Neutrophil (primary cell): Measurements from ENCODE around the gene TMEM161B.
A peak's percentile ranks its signal among the peaks of the same experiment; 100 is the strongest.

Experiments
- H3K27ac ChIP-seq: fragments of 200-600 bp; sonication (generic); 2 replicates; pipeline ENCODE4 v1.5.1; 2016; ENCODE audit warnings: mild to moderate bottlenecking, moderate library complexity
- H3K27me3 ChIP-seq: fragments of 200-600 bp; sonication (generic); 2 replicates; pipeline ENCODE4 v1.6.0; 2016; ENCODE audit warnings: mild to moderate bottlenecking
- H3K36me3 ChIP-seq: fragments of 200-600 bp; sonication (generic); 2 replicates; pipeline ENCODE4 v1.5.1; 2017
- H3K4me1 ChIP-seq, 2 experiments: fragments of 200-600 bp in 1 of 2; sonication (generic) in 1 of 2; 1 replicate in 1 of 2; 2 replicates in 1 of 2; pipeline versions ENCODE4 v1.5.1 to v1.6.1; 2013 to 2016; ENCODE audit warnings: low read depth in 1 of 2, low read length in 1 of 2, mild to moderate bottlenecking in 1 of 2, moderate library complexity in 1 of 2; ENCODE audit not compliant: control insufficient read depth in 1 of 2, insufficient read depth in 1 of 2
- H3K4me3 ChIP-seq, 2 experiments: fragments of 200-600 bp in 1 of 2; sonication (generic) in 1 of 2; 1 replicate in 1 of 2; 2 replicates in 1 of 2; pipeline ENCODE4 v1.5.1; 2013 to 2016; ENCODE audit warnings: low read depth in 1 of 2, low read length in 1 of 2, mild to moderate bottlenecking in 1 of 2, moderate library complexity in 1 of 2
- H3K9me3 ChIP-seq: fragments of 200-600 bp; sonication (generic); 2 replicates; pipeline ENCODE4 v1.5.1; 2016
- TF ChIP-seq, protein P1 (sequence below): fragments of 200-600 bp; sonication (generic); IDR thresholded peaks from 2 replicates; pipeline ENCODE4 v1.5.1; 2016; ENCODE audit warnings: antibody characterized with exemption

Gene TMEM161B

DNA sequence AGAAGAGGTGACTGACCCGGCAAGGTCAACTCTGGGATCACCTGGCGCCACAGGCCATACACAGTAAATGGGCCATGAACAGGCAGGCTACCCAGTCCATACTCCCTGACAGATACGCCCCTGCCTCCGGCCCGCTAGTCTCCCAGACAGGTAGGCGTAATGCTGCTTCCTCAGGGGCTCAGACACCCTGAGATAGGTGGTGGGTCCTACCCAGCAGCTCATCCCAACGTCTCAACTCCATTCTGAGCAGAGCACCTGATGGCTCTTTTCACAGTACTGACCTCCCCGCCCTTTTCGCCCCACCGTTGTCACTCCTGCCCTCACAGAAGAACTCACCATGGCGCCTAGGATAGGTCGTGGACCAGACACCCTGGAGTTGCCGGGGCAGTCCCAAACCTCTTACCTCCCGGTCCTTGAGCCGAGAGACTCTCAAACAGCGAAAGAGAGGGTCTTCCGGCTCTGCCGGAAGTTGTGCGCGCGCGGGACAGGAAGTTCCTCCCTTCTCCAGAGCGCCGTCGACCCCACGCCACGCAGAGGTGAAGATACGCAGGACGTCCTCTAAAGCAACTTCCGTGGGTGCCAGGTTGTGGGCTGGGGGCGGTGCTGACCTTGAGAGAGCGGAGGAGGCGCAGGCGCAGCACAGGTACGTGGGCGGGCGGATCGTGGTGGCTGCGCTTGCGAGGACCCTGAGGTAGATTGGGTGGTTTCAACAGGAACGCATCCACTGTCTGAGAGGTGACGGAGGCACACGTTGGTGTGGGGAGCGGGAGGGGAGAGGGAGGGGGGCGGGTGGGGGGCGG is at the start of gene TMEM161B:
TSS of gene TMEM161B (minus strand) at position 461 of the 800 bp plus-strand sequence. CDS start at position 339, 122 bp downstream.
- peaks cover 8 to 15% of the 10 kb centered on the region in 2 experiments for H3K4me1 ChIP-seq
- H3K9me3 ChIP-seq = no peaks in the 10 kb centered on the region
- H3K36me3 ChIP-seq = no peaks in the 10 kb centered on the region
- TF ChIP-seq, protein P1, sequence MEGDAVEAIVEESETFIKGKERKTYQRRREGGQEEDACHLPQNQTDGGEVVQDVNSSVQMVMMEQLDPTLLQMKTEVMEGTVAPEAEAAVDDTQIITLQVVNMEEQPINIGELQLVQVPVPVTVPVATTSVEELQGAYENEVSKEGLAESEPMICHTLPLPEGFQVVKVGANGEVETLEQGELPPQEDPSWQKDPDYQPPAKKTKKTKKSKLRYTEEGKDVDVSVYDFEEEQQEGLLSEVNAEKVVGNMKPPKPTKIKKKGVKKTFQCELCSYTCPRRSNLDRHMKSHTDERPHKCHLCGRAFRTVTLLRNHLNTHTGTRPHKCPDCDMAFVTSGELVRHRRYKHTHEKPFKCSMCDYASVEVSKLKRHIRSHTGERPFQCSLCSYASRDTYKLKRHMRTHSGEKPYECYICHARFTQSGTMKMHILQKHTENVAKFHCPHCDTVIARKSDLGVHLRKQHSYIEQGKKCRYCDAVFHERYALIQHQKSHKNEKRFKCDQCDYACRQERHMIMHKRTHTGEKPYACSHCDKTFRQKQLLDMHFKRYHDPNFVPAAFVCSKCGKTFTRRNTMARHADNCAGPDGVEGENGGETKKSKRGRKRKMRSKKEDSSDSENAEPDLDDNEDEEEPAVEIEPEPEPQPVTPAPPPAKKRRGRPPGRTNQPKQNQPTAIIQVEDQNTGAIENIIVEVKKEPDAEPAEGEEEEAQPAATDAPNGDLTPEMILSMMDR = no peak
- H3K27me3 ChIP-seq = peaks cover 14% of the 10 kb centered on the region
- peak within 1 kb of the TSS; percentile 79 to 87 for H3K4me3 ChIP-seq
- peak within 1 kb of the TSS; percentile 75 for H3K27ac ChIP-seq

DNA sequence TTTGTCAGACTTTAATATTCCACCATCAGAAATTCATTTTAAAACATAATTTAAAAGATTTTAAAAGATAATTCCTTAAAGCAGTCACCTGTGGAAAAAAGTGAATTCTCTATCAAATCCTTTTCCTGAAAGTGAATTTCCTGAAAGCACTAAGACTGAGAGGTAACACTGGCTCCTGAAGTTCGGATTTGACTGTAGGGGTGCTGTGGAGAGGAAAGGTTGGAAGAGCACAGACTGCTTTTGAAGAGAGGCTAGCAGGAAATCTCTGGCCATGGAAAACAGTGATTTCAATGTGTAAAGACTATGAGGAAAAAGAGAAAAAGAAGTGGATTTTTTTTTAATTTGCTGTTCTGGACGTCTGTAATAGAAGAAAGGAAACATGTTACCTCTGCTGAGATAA is 35.7 kb upstream of the TMEM161B start:
- Histone ChIP-seq H3K36me3 (no peaks in the 10 kb centered on the region), H3K4me3 (no peak overlapping the region), H3K4me1 (no peaks in the 10 kb centered on the region), H3K27me3 (no peaks in the 10 kb centered on the region), H3K27ac (no peak overlapping the region), H3K9me3 (no peaks in the 10 kb centered on the region)
- TF ChIP-seq, protein P1 = no peak

DNA sequence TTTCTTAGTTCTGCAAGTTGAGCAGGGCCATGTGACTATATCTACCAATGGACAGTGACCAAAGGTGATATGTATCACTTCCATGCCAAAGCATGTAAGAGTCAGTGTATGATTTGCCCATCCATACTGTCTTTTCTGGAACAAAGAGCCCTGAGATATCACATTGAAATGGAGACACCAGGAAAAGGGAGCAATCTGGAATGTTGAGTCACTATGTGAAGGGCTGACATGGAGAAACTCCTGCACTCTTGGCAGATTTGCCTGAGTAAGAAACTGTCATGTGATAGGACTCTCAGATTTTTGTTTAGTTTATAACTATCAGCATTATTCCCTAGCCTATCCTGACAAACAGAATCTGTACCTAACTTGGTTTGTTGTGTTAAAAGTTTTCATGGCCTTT is 29.8 kb upstream of the TMEM161B start:
- TF ChIP-seq, protein P1 = no peak
- H3K4me1 ChIP-seq = no peaks in the 10 kb centered on the region
- H3K36me3 ChIP-seq = no peaks in the 10 kb centered on the region
- no peaks in the 10 kb centered on the region for H3K9me3 ChIP-seq
- H3K4me3 ChIP-seq = no peak overlapping the region
- no peak overlapping the region for H3K27ac ChIP-seq
- no peaks in the 10 kb centered on the region for H3K27me3 ChIP-seq

DNA sequence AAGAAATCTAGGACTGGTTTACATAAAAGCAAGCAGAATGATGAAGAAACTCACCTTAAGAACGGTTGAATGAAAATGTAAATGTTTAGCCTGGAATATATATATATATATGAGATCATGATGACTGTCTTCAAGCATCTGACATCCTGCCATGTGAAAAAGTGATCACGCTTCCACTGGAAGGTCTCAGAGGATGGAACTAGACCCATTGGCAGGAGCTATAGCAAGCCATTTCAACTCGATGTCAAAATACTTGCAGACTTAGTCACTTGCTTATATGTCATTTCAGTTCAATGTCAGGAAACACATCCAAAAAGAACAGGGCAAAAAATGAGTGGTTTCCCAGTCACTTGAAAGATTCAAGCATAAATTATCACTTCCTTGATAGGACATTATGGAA is 22.2 kb upstream of the TMEM161B start:
- Histone ChIP-seq H3K27me3 (no peaks in the 10 kb centered on the region), H3K4me1 (no peaks in the 10 kb centered on the region), H3K9me3 (no peaks in the 10 kb centered on the region), H3K27ac (no peak overlapping the region), H3K36me3 (no peaks in the 10 kb centered on the region), H3K4me3 (no peak overlapping the region)
- TF ChIP-seq, protein P1 = no peak

DNA sequence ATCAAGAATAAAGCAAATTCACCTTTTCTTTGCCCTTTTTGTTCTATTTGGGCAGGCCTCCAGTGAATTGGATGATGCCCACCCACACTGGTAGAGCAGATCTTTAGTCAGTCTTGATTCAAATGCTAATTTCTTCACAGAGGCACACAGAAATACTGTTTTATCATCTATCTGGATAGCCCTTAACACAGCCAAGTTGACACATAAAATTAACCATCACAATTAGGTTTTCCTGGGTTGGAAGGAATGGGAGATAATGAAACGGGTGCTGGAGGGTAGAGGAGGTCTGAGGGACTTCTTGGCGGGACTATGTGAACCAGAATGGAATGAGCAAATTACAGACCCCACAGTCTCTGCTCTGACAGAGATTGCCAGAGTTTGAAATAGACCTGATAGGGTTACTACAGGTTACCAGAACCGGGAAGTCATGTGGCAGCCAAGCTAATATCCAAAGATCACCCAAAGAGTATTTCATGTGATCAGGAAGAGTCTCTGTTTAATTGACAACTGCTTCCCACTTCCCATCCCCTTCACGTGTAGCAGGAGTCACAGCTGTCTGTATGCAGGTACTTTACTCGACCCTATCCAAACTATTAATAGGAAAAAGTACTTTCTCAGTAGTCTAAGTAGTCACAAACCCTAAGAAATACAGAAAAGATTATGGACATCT is 20.0 kb upstream of the TMEM161B start:
- Histone ChIP-seq H3K27me3 (no peaks in the 10 kb centered on the region), H3K9me3 (no peaks in the 10 kb centered on the region), H3K27ac (no peak overlapping the region), H3K4me1 (no peaks in the 10 kb centered on the region), H3K4me3 (no peak overlapping the region), H3K36me3 (no peaks in the 10 kb centered on the region)
- TF ChIP-seq, protein P1 = no peak
